Choroid plexus epithelial cell (primary cell): ENCODE measurements around the gene KRTAP4-12.
"Not testable (repeated sequence)": the region's sequence is repeated elsewhere in the genome, so short reads cannot be mapped to it uniquely, and the experiment has no call there.

Experiments used
- DNase-seq: peaks from one replicate; pipeline ENCODE4 v3.0.0-alpha.2; 2010; ENCODE audit warnings: low read depth
- H3K4me3 ChIP-seq: 2 replicates; pipeline ENCODE4 v1.5.1; 2011; ENCODE audit warnings: low read depth, mild to moderate bottlenecking, control low read depth, low read length, moderate library complexity
- CTCF ChIP-seq: conservative IDR thresholded peaks from 2 replicates; pipeline ENCODE4 v1.5.1; 2011; ENCODE audit warnings: low read depth, mild to moderate bottlenecking, control low read depth, inconsistent platforms, low read length, moderate library complexity

KRTAP4-12 gene

GRCh38 chr17:41141361-41141760, 17.4 kb upstream of the KRTAP4-12 start:
- TF ChIP-seq CTCF, result no peak
- no peak overlapping the region for H3K4me3 ChIP-seq
- DNase-seq, result no peak

- TF ChIP-seq CTCF, result no peak
- peak; percentile 54 for DNase-seq
- no peak within 1 kb of the TSS for H3K4me3 ChIP-seq
Observed at GRCh38 chr17:41140360-41141131, 16.6 kb upstream of the KRTAP4-12 start, which contains the start of gene KRTAP4-6. Gene KRTAP4-6, minus strand, starts transcription at chr17:41140544. Its CDS starts 57 bp downstream, at chr17:41140487.

GRCh38 chr17:41139865-41140264, 15.9 kb upstream of the KRTAP4-12 start:
- H3K4me3 ChIP-seq, DNase-seq: not testable (repeated sequence)

GRCh38 chr17:41133880-41134735, 10.1 kb upstream of the KRTAP4-12 start:
- H3K4me3 ChIP-seq, result no peak overlapping the region
- DNase-seq, result peak; percentile 16
- no peak for TF ChIP-seq CTCF

GRCh38 chr17:41131979-41132378, 8.0 kb upstream of the KRTAP4-12 start:
- peak; percentile 26 for DNase-seq
- no peak for TF ChIP-seq CTCF

GRCh38 chr17:41127371-41127770, 3.4 kb upstream of the KRTAP4-12 start:
- TF ChIP-seq CTCF, result no peak

More at GRCh38 chr17:41131979-41132378, 8.0 kb upstream of the KRTAP4-12 start:
- no peak overlapping the region for H3K4me3 ChIP-seq

GRCh38 chr17:41126412-41126811, 2.4 kb upstream of the KRTAP4-12 start:
- no peak overlapping the region for H3K4me3 ChIP-seq
- TF ChIP-seq CTCF, result no peak
- DNase-seq, result no peak

More at GRCh38 chr17:41127371-41127770, 3.4 kb upstream of the KRTAP4-12 start:
- no peak for DNase-seq
- H3K4me3 ChIP-seq, result no peak overlapping the region
